Kidney (tissue), 14 donors: ENCODE measurements around the gene HEY2. TPM values are rescaled to one million over a fixed set of nuclear protein-coding genes. Genes with fewer than 3 reads are reported as not detected.
"Not testable (repeated sequence)": the region's sequence is repeated elsewhere in the genome, so short reads cannot be mapped to it uniquely, and the experiment has no call there.

Experiments used
- DNase-seq, 5 donors: peaks; one replicate each; pipeline ENCODE4 v3.0.0-alpha.2; 2013 to 2020
- FAIRE-seq: peaks from 2 replicates; lab custom pipeline; 2012; peaks lifted over from hg19 to GRCh38; lab: Jason Lieb, UNC
- H3K27ac ChIP-seq, 2 donors: one replicate each; pipeline ENCODE4 v1.7.0; 2013; ENCODE audit warnings: low read depth in 2 of 2, low read length in 2 of 2, inconsistent platforms in 1 of 2
- H3K27me3 ChIP-seq: one replicate; pipeline ENCODE4 v1.7.1; 2013; ENCODE audit warnings: low read length, inconsistent platforms; ENCODE audit not compliant: control insufficient read depth, insufficient read depth
- H3K36me3 ChIP-seq, 3 donors: one replicate each; pipeline versions ENCODE4 v1.7.0 to v1.7.1; 2013; ENCODE audit warnings: low read length in 3 of 3, control low read depth in 1 of 3, inconsistent platforms in 1 of 3; ENCODE audit not compliant: insufficient read depth in 3 of 3, control insufficient read depth in 2 of 3
- H3K4me1 ChIP-seq, 3 donors: one replicate each; pipeline versions ENCODE4 v1.7.0 to v1.7.1; 2013; ENCODE audit warnings: low read length in 3 of 3, inconsistent platforms in 1 of 3, low read depth in 1 of 3; ENCODE audit not compliant: control insufficient read depth in 2 of 3, insufficient read depth in 2 of 3
- H3K4me3 ChIP-seq, 3 donors: one replicate each; pipeline versions ENCODE4 v1.7.0 to v1.8.1; 2013; ENCODE audit warnings: low read length in 3 of 3, control low read depth in 1 of 3, inconsistent platforms in 1 of 3
- H3K9ac ChIP-seq, 3 donors: one replicate each; pipeline versions ENCODE4 v1.7.0 to v1.7.1; 2013; ENCODE audit warnings: low read length in 3 of 3, control low read depth in 1 of 3, inconsistent platforms in 1 of 3
- H3K9me3 ChIP-seq, 3 donors: one replicate each; pipeline versions ENCODE4 v1.7.0 to v1.7.1; 2013; ENCODE audit warnings: low read length in 3 of 3, control low read depth in 1 of 3, inconsistent platforms in 1 of 3; ENCODE audit not compliant: control insufficient read depth in 2 of 3, insufficient read depth in 1 of 3
- intact Hi-C: fragments of 100-400 bp; cut with DNase I; formaldehyde crosslinking; loops from one replicate; pipeline ENCODE4 v1.11.1; 2022
- polyA plus RNA-seq: library from polyadenylated mRNA; stranded (reverse); fragments of 350-450 nt; fragmentation: Illumina TruSeq; extraction: RNeasy Lipid Tissue Mini Kit (QIAGEN cat#74804); gene quantifications from one replicate; pipeline ENCODE4 v1.2.3, GENCODE V29; 2014; ENCODE audit warnings: low read depth, low replicate concordance; ENCODE audit not compliant: insufficient read depth
- total RNA-seq: library from RNA; stranded (reverse); fragmentation: NEBNext Ultra II Directional; extraction: Animal tissue kit (Norgen Biotek cat#: 25700); gene quantifications from one replicate; pipeline ENCODE4 v1.2.1, GENCODE V29; 2021
- TF ChIP-seq, protein P1 (sequence below): IDR thresholded peaks from 3 replicates; pipeline ENCODE4 v1.5.1; 2012; ENCODE audit warnings: mild to moderate bottlenecking, moderate library complexity, borderline replicate concordance; ENCODE audit not compliant: insufficient read depth; ENCODE audit errors: extremely low read depth
- donor health status: control.
- donor health status: control.
- donor health status: control.
- donor health status: control.
- donor health status: control.
- donor health status: DM: yes; HTN: yes; CAD: no.
- donor health status: Normal renal cell carcinoma (clear cell type).

Gene HEY2
- total and polyA plus RNA-seq, 2 donors from 2014 or later = 4.2 to 10.7 TPM

DNA sequence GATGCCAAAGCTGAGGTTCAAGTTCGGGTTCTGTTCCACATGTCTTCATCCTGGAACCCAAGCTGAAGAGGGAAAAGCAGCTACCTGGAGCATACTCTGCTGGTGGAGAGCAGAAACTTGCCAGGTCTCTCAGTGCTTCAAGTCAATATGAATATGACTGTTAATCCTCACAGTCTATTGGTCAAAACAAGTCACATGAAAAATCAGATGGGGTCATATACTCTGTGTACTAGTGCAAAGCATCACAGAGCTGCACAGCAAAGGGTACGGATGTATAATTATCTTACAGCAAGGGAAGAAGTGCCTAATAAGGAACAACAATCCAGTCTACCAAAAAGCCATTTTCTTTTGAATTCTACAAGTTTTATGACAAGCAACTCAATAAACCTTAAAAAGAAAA, 53.0 kb downstream of the HEY2 start:
- no peak overlapping the region for H3K9ac ChIP-seq
- intact Hi-C loops = no loop called here
- no peak for DNase-seq
- H3K36me3 ChIP-seq = no peaks in the 10 kb centered on the region
- H3K27ac ChIP-seq = no peak overlapping the region
- no peak for FAIRE-seq
- H3K27me3 ChIP-seq = no peaks in the 10 kb centered on the region
- no peak overlapping the region for H3K4me3 ChIP-seq
- TF ChIP-seq, protein P1, sequence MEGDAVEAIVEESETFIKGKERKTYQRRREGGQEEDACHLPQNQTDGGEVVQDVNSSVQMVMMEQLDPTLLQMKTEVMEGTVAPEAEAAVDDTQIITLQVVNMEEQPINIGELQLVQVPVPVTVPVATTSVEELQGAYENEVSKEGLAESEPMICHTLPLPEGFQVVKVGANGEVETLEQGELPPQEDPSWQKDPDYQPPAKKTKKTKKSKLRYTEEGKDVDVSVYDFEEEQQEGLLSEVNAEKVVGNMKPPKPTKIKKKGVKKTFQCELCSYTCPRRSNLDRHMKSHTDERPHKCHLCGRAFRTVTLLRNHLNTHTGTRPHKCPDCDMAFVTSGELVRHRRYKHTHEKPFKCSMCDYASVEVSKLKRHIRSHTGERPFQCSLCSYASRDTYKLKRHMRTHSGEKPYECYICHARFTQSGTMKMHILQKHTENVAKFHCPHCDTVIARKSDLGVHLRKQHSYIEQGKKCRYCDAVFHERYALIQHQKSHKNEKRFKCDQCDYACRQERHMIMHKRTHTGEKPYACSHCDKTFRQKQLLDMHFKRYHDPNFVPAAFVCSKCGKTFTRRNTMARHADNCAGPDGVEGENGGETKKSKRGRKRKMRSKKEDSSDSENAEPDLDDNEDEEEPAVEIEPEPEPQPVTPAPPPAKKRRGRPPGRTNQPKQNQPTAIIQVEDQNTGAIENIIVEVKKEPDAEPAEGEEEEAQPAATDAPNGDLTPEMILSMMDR = no peak
- H3K4me1 ChIP-seq = peaks cover 0 to 10% (median 2%) of the 10 kb centered on the region in 3 donors
- no peaks in the 10 kb centered on the region for H3K9me3 ChIP-seq

DNA sequence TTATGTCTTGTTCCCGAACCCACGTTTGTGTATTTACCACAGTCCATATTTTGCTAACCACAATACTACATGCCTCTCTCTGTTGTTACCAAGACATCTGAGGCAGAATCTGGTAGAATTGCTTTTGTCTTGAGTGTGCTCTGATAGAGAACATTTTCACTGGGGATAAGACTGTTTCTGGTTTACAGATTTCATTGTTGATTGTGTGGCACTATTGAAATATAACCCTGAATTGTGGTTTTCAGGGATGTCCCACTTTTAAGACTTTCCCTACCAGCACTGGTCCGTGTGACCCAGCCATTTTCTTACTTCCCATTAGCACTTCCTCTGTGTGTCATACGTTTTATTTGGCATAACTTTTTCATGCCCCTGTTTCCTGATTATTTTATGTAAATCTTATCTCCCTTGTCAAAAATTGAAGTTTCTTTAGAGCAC, 53.5 kb downstream of the HEY2 start:
- TF ChIP-seq, protein P1 = no peak
- Histone ChIP-seq H3K27ac (no peak overlapping the region), H3K4me3 (no peak overlapping the region), H3K9ac (no peak overlapping the region), H3K36me3 (no peaks in the 10 kb centered on the region), H3K9me3 (no peaks in the 10 kb centered on the region), H3K4me1 (peaks cover 0 to 10% (median 2%) of the 10 kb centered on the region in 3 donors), H3K27me3 (no peaks in the 10 kb centered on the region)
- DNase-seq (no peak), FAIRE-seq (no peak)
- intact Hi-C loops = no loop called here

DNA sequence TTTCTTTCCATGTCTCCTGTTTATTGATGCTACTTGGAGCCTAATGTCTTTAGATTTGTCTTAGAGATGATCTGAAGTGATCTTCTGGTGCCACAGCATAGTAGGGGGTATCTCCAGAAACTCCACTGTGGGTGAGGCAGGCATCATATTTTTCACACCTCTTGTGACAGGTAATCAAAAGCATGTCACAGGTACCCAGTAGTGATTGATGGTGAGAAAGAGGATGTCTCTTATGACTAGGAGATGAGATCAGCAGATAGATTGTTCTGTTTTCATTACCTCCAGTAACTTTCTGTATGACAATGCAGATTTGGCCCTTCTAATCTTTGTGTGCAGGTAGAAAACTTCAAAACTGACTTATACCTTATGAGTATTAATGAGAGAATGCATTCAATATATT, 54.8 kb downstream of the HEY2 start:
- TF ChIP-seq, protein P1 = no peak
- Histone ChIP-seq H3K4me3 (no peak overlapping the region), H3K9ac (no peak overlapping the region), H3K27ac (no peak overlapping the region), H3K36me3 (no peaks in the 10 kb centered on the region), H3K4me1 (peaks cover 0 to 10% (median 2%) of the 10 kb centered on the region in 3 donors), H3K9me3 (no peaks in the 10 kb centered on the region), H3K27me3 (no peaks in the 10 kb centered on the region)
- DNase-seq (no peak), FAIRE-seq (no peak)
- intact Hi-C loops = no loop called here

DNA sequence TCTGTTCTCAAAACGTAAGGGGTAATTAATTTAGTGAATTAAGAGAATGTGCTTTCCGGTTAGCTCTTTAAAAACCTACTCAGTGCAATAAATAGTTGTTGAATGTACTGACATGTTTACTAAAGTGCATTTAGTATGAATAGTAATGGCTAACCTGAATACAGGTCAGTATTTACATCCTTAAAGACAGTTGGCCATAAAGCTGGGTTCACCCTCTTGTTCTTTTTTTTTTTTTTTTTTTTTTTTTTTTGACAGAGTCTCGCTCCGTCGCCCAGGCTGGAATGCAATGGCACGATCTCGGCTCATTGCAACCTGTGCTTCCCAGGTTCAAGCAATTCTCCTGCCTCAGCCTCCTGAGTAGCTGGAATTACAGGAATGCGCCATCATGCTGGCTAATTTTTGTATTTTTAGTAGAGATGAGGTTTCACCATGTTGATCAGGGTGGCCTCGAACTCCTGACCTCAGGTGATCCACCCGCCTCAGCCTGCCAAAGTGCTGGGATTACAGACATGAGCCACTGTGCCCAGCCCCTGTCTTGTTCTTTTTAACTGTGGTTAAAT, 55.5 kb downstream of the HEY2 start:
- H3K27me3 ChIP-seq, FAIRE-seq, H3K9ac ChIP-seq, intact Hi-C loops, H3K9me3 ChIP-seq, H3K27ac ChIP-seq, H3K36me3 ChIP-seq, H3K4me3 ChIP-seq: not testable (repeated sequence)
- DNase-seq = peak in 1 of 5 donors; percentile 34
- H3K4me1 ChIP-seq = peaks cover under 1 to 15% (median 2%) of the 10 kb centered on the region in 3 donors
